ENCODE measurements around the gene SLC13A5.
"Not testable (repeated sequence)": the region's sequence is repeated elsewhere in the genome, so short reads cannot be mapped to it uniquely, and the experiment has no call there.

DNA sequence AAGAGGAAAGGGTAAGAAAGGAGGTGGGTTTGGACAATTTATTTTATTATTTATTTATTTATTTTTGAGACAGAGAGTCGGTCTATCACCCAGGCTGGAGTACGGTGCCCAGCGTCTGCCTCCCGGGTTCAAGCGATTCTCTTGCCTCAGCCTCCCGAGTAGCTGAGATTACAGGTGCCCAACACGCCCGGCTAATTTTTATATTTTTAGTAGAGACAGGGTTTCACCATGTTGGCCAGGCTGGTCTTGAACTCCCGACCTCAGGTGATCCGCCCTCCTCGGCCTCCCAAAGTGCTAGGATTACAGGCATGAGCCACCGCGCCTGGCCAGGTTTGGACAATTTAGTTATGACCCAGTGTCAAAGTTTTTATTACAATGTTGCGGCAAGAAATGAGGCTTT lies 50.0 kb downstream of the SLC13A5 start:
- not testable (repeated sequence) for TF ChIP-seq POLR2AphosphoS5 (IDR thresholded peaks at IDR 0.05)
- TF ChIP-seq, protein P1, sequence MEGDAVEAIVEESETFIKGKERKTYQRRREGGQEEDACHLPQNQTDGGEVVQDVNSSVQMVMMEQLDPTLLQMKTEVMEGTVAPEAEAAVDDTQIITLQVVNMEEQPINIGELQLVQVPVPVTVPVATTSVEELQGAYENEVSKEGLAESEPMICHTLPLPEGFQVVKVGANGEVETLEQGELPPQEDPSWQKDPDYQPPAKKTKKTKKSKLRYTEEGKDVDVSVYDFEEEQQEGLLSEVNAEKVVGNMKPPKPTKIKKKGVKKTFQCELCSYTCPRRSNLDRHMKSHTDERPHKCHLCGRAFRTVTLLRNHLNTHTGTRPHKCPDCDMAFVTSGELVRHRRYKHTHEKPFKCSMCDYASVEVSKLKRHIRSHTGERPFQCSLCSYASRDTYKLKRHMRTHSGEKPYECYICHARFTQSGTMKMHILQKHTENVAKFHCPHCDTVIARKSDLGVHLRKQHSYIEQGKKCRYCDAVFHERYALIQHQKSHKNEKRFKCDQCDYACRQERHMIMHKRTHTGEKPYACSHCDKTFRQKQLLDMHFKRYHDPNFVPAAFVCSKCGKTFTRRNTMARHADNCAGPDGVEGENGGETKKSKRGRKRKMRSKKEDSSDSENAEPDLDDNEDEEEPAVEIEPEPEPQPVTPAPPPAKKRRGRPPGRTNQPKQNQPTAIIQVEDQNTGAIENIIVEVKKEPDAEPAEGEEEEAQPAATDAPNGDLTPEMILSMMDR (IDR thresholded peaks at IDR 0.05) = not testable (repeated sequence)

Data from esophagus muscularis mucosa (tissue), 3 donors.